Omental fat pad (tissue), 4 donors: ENCODE results near the gene HSD17B10. TPM values are rescaled to one million over a fixed set of nuclear protein-coding genes. Genes with fewer than 3 reads are reported as not detected.
"Not testable (repeated sequence)": the region's sequence is repeated elsewhere in the genome, so short reads cannot be mapped to it uniquely, and the experiment has no call there.

Source experiments
- ATAC-seq: fragments of 150-250 bp; one replicate; pipeline ENCODE4 v1.9.1; 2016; ENCODE audit warnings: mild to moderate bottlenecking, moderate library complexity; ENCODE audit not compliant: low FRiP score
- DNase-seq: peaks from one replicate; pipeline ENCODE4 v3.0.0-alpha.2; 2019; ENCODE audit warnings: low spot score
- CTCF ChIP-seq, 3 donors: fragments of 450-650 bp; IDR thresholded peaks; one replicate each; pipeline ENCODE4 v1.5.1; 2016 to 2017; ENCODE audit warnings: antibody characterized with exemption in 3 of 3, mild to moderate bottlenecking in 3 of 3, moderate library complexity in 2 of 3
- total RNA-seq, 4 donors: library from RNA; depleted of rRNA; stranded (reverse); fragments of >200 nt; gene quantifications; one replicate each; pipeline ENCODE4 v1.1.0, GENCODE V29; 2016

HSD17B10 gene
- total RNA-seq, 4 donors from 2014 or later, result 69.7 to 92.0 (median 80.7) TPM

- ATAC-seq, result no peak
- no peak for TF ChIP-seq CTCF (IDR thresholded peaks at IDR 0.05)
- no peak for DNase-seq
These were observed 40.5 kb upstream of the HSD17B10 start for GRCh38 chrX:53474707-53475106.

DNA sequence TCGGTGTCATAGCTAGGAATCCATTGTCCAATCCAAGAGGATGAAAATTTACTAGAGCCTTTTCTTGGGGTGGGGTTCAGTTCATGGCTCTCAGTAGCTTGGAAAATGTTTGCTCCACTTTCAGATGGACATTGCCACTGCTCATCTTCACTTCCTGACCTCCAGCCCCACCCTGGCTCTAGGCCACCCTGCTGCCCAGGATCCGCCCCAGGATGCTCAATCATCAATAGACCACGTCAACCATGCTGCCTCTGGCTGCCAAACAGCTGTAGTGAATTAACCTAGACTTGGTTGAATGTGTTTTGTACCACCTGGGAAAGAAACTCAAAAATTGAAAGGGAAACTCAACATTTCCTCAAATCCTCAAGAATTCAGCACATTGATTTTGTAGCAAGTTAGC, 37.2 kb upstream of the HSD17B10 start:
- DNase-seq, result no peak
- ATAC-seq, result no peak
- TF ChIP-seq CTCF (IDR thresholded peaks at IDR 0.05), result no peak

- ATAC-seq, result not testable (repeated sequence)
These were observed 34.5 kb upstream of the HSD17B10 start for GRCh38 chrX:53468659-53469058.

DNA sequence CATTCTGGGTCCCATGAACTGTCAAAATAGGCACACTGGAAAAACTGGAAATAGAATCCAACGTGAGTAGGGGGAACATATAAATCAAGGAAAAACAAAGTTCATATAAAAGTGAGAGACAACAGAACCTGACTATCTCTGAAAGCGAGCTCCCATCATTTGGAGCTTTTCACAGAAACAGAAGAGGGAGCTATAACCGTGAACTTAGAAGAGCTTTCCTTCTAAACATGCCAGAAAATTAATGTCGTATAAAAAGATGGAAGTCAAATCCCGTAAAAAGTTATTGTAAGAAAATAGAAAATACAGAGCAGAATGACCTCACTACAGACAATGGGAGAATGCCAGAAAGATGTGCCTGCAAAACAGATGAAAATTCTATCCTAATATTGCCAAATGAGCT, 23.9 kb upstream of the HSD17B10 start:
- DNase-seq (no peak), ATAC-seq (no peak)
- no peak for TF ChIP-seq CTCF (IDR thresholded peaks at IDR 0.05)

More at GRCh38 chrX:53468659-53469058, 34.5 kb upstream of the HSD17B10 start:
- DNase-seq, result not testable (repeated sequence)

DNA sequence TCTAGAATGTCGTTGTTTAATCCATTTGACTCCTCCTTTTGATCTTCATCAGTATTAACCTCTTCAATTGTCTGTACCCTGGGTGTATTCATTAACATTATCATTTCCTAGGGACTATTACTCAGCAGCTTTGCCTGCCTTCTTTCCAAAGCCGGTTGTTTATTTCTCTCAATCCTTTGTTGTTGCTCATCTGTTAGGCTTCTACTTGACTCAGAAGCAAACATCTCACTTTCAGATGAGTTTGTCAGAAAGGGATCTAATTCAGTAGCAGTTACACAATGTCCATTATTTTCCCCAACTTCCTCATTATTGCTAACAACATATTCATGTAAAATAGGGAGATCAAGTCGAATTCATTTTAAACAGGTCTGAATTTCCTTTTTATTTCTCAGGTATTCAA, 22.1 kb upstream of the HSD17B10 start:
- no peak for ATAC-seq
- TF ChIP-seq CTCF (IDR thresholded peaks at IDR 0.05), result no peak
- DNase-seq, result no peak

GRCh38 chrX:53452812-53453211, 18.6 kb upstream of the HSD17B10 start:
- TF ChIP-seq CTCF (IDR thresholded peaks at IDR 0.05), result no peak
- DNase-seq (no peak), ATAC-seq (no peak)

- no peak for ATAC-seq
These were observed 15.5 kb upstream of the HSD17B10 start for GRCh38 chrX:53449632-53450031.

More at GRCh38 chrX:53449632-53450031, 15.5 kb upstream of the HSD17B10 start:
- TF ChIP-seq CTCF (IDR thresholded peaks at IDR 0.05), result no peak
- DNase-seq, result no peak
